Subcutaneous abdominal adipose tissue (tissue), 5 donors: Measurements from ENCODE around the gene SERINC5.

ENCODE experiments used
- H3K27ac ChIP-seq: one replicate; pipeline ENCODE4 v1.7.0; 2013; ENCODE audit warnings: low read depth, mild to moderate bottlenecking, inconsistent platforms, low read length, moderate library complexity
- H3K27me3 ChIP-seq, 5 donors: one replicate each; pipeline ENCODE4 v1.7.0; 2013; ENCODE audit warnings: low read length in 5 of 5, inconsistent platforms in 1 of 5; ENCODE audit not compliant: control insufficient read depth in 5 of 5, insufficient read depth in 4 of 5
- H3K36me3 ChIP-seq, 5 donors: one replicate each; pipeline ENCODE4 v1.7.0; 2013; ENCODE audit warnings: low read length in 5 of 5; ENCODE audit not compliant: control insufficient read depth in 5 of 5, insufficient read depth in 5 of 5
- H3K4me1 ChIP-seq, 5 donors: one replicate each; pipeline ENCODE4 v1.7.0; 2013; ENCODE audit warnings: low read length in 5 of 5, mild to moderate bottlenecking in 3 of 5, moderate library complexity in 1 of 5; ENCODE audit not compliant: control insufficient read depth in 5 of 5, insufficient read depth in 5 of 5
- H3K4me3 ChIP-seq, 5 donors: one replicate each; pipeline ENCODE4 v1.7.0; 2013; ENCODE audit warnings: low read length in 5 of 5, low read depth in 1 of 5
- H3K9ac ChIP-seq, 5 donors: one replicate each; pipeline ENCODE4 v1.7.0; 2013; ENCODE audit warnings: low read length in 5 of 5, mild to moderate bottlenecking in 4 of 5, moderate library complexity in 3 of 5
- H3K9me3 ChIP-seq, 5 donors: one replicate each; pipeline ENCODE4 v1.7.0; 2013; ENCODE audit warnings: low read length in 5 of 5; ENCODE audit not compliant: control insufficient read depth in 5 of 5
- donor health status: healthy.
- donor health status: healthy.
- donor health status: healthy.
- donor health status: healthy.
- donor health status: healthy.

SERINC5 gene

DNA sequence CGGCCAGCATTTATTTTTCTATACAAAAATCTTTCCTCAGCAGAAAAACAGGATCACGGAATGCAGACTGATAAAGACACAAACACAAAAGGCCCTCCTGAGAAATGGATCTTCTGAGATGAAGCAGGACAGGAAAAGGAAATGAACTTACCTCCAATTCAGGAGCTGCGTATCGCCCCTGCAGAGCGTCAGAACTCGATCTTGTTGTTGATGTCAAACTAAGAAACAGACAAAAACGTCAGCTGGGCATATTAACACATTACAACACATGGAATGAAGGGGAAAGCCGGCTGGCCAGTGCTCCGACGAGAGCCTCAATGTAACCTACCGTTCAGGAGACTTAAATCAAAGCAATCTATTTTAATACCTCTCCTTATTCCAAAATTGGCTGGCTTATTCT lies 105.1 kb downstream of the SERINC5 start:
- no peak overlapping the region for H3K9ac ChIP-seq
- no peaks in the 10 kb centered on the region for H3K9me3 ChIP-seq
- H3K4me3 ChIP-seq = no peak overlapping the region
- no peak overlapping the region for H3K27ac ChIP-seq
- peaks cover 0 to 40% (median 32%) of the 10 kb centered on the region in 5 donors for H3K36me3 ChIP-seq
- H3K27me3 ChIP-seq = no peaks in the 10 kb centered on the region
- H3K4me1 ChIP-seq = peaks cover 2 to 21% (median 12%) of the 10 kb centered on the region in 5 donors

DNA sequence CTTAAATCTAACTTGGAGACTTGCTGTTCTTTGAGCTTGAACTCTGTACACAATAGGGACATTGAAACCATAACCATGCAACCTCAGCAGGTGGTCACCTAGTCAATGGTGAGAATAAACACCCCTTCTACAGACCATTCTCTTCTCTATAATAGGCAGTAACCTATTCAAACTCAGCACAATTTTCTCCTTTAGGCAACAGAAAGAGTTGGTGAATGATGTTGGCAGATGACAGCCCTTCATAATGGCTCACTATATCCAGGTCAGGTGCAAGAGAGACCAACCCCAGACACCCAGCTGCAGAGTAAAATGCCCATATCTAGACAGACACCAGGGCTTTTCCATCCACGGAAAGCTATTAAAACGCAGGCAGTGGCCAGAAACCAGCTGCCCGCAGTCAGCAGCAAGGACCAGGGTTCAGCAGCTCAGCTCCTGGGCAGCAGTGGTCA lies 106.7 kb downstream of the SERINC5 start:
- peaks cover 6 to 43% (median 37%) of the 10 kb centered on the region in 5 donors for H3K36me3 ChIP-seq

DNA sequence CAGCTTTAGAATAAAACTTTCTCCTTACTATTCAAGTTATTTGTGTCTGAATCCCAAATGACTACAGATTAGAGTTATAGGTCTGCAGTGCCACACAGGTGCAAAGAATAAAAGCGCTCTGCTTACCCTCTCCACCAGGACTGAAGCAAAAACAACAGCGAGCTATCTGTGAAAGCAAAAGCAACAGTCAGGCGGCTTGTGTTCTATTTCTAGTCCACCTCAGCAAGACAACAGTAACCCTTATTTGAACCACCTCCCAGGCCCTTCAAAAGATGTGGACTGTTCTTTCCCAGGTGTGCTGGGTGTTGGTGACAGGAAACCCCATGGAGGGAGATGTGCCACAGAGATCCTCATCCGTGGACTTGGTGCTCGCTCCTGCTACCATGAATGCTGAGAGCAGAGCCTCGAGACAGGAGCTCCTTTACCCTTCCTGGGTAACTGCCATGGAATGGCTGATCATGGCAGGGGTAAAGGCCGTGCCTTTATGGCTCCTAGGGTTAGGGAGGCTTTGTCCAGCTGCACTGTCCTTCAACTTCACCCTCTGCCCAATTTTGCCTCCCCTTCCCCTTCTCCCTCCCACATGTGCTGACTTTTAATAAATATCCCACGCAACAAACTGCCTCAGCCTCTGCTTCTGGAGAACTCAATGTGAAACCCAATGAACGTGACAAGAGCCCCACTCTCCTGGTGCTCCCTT lies 108.6 kb downstream of the SERINC5 start:
- Histone ChIP-seq H3K9ac (no peak overlapping the region), H3K36me3 (peaks cover 9 to 47% (median 45%) of the 10 kb centered on the region in 5 donors), H3K4me3 (no peak overlapping the region), H3K27me3 (no peaks in the 10 kb centered on the region), H3K4me1 (peaks cover 0 to 18% (median 2%) of the 10 kb centered on the region in 5 donors), H3K9me3 (no peaks in the 10 kb centered on the region), H3K27ac (no peak overlapping the region)

More for the DNA sequence above, 106.7 kb downstream of the SERINC5 start:
- H3K9me3 ChIP-seq = no peaks in the 10 kb centered on the region
- H3K4me1 ChIP-seq = peaks cover 2 to 21% (median 5%) of the 10 kb centered on the region in 5 donors
- H3K27me3 ChIP-seq = no peaks in the 10 kb centered on the region
- H3K9ac ChIP-seq = no peak overlapping the region
- no peak overlapping the region for H3K4me3 ChIP-seq
- no peak overlapping the region for H3K27ac ChIP-seq

DNA sequence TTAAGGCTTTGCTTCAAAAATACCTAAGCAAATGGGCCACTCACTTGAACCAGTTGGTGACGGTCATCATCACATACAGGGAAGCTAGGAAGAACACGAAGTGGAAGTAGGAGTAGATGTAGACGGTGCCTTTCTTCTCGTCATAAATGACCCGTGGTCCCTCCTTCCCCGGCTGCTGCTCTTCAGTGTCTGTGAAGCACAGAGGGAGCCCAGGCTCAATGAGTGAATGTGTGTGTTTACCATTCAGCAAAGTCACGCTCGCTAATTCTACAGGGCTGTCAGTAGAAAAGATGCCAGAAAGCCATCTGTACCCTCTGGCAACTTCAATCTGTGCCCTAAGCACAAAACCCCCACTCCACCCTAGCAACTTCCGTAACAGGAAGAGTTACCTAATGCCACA lies 109.8 kb downstream of the SERINC5 start:
- Histone ChIP-seq H3K27me3 (no peaks in the 10 kb centered on the region), H3K36me3 (peaks cover 9 to 39% (median 38%) of the 10 kb centered on the region in 5 donors), H3K9me3 (no peaks in the 10 kb centered on the region), H3K9ac (no peak overlapping the region), H3K4me1 (peaks cover 6 to 29% (median 14%) of the 10 kb centered on the region in 5 donors), H3K4me3 (no peak overlapping the region), H3K27ac (no peak overlapping the region)

DNA sequence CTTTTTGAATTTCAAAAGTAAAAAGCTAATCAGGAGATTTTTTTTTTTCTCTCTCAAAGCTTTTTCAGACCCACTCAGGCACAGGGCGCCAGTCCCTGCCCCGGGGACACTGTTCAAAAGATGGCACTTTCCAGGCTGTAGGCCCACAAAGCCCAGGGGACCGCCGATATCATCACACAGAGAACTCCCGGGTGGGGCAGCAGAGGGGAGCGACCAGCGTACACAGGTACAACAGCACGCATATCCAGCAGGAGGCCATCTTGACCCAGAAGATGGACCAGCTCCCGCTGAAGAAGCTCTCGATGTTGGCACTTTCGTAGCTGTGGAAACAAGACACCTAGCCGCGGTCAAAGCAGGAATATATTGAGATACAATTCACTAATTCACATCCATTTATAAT lies 112.4 kb downstream of the SERINC5 start:
- Histone ChIP-seq H3K27ac (no peak overlapping the region), H3K4me3 (no peak overlapping the region), H3K4me1 (peaks cover 8 to 24% (median 16%) of the 10 kb centered on the region in 5 donors), H3K9ac (no peak overlapping the region), H3K27me3 (no peaks in the 10 kb centered on the region), H3K36me3 (peaks cover 9 to 30% (median 15%) of the 10 kb centered on the region in 5 donors), H3K9me3 (no peaks in the 10 kb centered on the region)

DNA sequence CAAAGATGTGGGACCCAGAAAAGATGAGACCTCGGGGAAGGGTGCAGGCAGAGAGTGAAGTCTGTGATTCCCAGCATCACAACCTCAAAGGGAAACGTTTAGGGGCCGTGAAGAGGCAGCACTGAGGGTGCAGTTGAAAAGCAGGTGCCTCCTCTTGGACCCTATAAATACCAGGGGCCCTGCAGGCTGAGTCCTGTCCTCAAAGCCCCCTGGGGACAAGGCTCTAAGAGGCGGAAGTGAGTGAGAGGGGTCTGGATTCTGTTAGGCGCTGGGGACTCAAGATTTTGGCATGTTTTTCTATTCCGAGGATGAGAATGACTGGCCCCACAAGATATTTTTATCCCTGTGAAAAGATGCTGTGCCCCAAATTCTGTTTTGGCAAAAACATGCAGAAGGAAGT lies 112.9 kb downstream of the SERINC5 start:
- Histone ChIP-seq H3K9me3 (no peaks in the 10 kb centered on the region), H3K4me1 (peaks cover 8 to 24% (median 16%) of the 10 kb centered on the region in 5 donors), H3K9ac (no peak overlapping the region), H3K36me3 (peaks cover 9 to 32% (median 15%) of the 10 kb centered on the region in 5 donors), H3K4me3 (no peak overlapping the region), H3K27ac (no peak overlapping the region), H3K27me3 (no peaks in the 10 kb centered on the region)

DNA sequence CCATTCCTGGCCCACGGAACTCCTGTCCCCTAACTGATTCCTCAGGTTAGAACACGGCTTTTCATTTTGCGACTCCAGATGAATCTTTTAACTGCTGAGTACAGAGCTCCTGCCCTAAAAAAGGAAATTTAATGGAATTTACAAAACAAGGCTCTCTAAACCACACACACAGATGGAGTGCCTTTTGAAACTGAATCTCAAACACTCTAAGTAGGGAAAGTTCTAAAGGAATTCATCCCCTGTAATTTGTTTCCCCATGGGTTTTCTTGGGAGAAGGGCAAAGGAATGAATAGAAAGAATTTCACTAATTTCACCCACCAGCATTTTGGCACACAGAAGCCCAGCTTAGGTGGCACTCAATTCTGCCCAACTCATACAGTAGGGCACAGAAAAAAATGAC lies 114.2 kb downstream of the SERINC5 start:
- Histone ChIP-seq H3K9ac (peak overlapping the region in 3 of 5 donors; percentile 23 to 42 (median 26)), H3K4me3 (no peak overlapping the region), H3K27me3 (no peaks in the 10 kb centered on the region), H3K27ac (peak overlapping the region; percentile 84), H3K36me3 (peaks cover 8 to 23% (median 12%) of the 10 kb centered on the region in 5 donors), H3K4me1 (peaks cover 6 to 28% (median 16%) of the 10 kb centered on the region in 5 donors), H3K9me3 (no peaks in the 10 kb centered on the region)

DNA sequence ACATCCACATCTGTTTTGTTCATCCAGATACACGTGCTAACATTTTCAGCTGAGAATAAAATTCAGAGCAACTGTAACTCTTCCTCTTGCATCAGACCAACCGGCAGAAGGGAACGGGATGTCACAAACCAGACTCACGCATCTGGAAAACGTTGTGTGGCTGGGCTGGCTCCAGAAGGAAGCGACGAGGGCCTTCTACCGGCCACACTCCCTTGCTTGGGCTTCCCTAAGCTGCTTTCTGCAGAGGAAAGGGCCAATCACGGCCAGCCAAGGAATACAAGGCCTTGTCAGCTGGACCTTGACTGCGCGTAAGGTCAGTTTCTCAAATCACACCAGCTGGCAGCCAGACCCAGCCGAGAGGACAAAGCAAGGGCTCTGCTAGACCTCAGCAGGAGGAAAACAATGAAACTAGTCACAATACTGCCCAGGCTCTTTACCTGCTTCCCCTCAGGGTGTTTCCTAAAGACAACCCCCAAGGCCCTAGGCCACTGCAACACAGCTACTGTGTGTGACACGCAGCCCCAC lies 114.6 kb downstream of the SERINC5 start:
- H3K9ac ChIP-seq = peak overlapping the region in 3 of 5 donors; percentile 23 to 42 (median 26)
- H3K27ac ChIP-seq = peak overlapping the region; percentile 84
- H3K27me3 ChIP-seq = no peaks in the 10 kb centered on the region
- H3K36me3 ChIP-seq = peaks cover 8 to 23% (median 12%) of the 10 kb centered on the region in 5 donors
- no peak overlapping the region for H3K4me3 ChIP-seq
- H3K4me1 ChIP-seq = peaks cover 6 to 30% (median 16%) of the 10 kb centered on the region in 5 donors
- no peaks in the 10 kb centered on the region for H3K9me3 ChIP-seq

DNA sequence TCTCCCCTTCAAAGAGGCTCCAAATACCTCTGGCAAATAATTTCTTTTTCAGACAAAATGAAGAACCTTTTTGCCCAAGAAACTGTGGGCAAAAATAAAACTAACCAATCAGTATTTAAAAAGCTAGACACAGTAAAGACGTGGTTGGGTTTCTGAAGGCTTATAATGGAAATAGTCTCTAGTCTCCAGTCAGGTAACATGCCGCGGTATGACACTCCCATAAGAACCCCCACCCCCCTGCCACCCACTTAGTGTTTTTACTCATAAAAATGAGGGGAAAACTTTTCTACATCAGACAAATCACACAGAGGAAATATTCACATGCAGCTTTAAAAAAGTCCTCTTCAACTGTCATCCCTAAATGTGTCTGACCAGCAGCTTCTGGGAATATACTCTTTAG lies 115.4 kb downstream of the SERINC5 start:
- Histone ChIP-seq H3K9ac (no peak overlapping the region), H3K27ac (peak overlapping the region; percentile 84), H3K36me3 (peaks cover 3 to 19% (median 8%) of the 10 kb centered on the region in 5 donors), H3K4me1 (peaks cover 6 to 28% (median 22%) of the 10 kb centered on the region in 5 donors), H3K9me3 (no peaks in the 10 kb centered on the region), H3K27me3 (no peaks in the 10 kb centered on the region), H3K4me3 (no peak overlapping the region)

DNA sequence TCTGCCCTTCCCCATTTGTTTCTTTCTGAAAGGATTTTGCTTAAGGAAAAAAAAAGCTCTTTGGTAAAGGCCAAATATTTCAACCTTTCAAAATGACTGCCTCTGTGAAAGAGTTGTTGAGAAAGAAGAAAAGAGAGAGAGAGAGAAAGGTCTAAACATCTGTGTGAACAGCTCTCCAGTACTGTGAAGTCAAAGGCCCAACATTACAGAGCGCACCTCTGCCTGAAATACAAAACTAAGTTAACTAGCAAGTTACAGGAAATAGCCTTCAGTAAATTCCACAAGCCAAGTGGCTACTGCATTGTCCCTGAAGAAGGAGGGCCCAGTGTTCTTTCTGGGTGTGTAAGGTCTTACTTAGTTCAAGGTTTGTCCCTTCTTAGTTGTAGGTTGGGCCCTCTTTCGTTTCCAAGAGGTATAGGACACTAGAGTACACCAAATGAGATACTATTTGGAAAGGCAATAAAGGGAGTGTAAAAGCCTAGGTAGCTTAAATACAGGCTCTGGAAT lies 116.3 kb downstream of the SERINC5 start:
- Histone ChIP-seq H3K4me3 (no peak overlapping the region), H3K9ac (no peak overlapping the region), H3K27ac (no peak overlapping the region), H3K4me1 (peaks cover 8 to 36% (median 22%) of the 10 kb centered on the region in 5 donors), H3K9me3 (no peaks in the 10 kb centered on the region), H3K36me3 (peaks cover 3 to 17% (median 6%) of the 10 kb centered on the region in 5 donors), H3K27me3 (no peaks in the 10 kb centered on the region)
